IMR-90 (cell line): ENCODE data around the gene APOC1. TPM values are rescaled to one million over a fixed set of nuclear protein-coding genes. Genes with fewer than 3 reads are reported as not detected.

Source experiments
- ATAC-seq: fragments of 200-7000 bp; cut with Tn5 transposase; 2 replicates; pipeline ENCODE4 v1.9.1; 2020; ENCODE audit warnings: low read depth, mild to moderate bottlenecking, moderate library complexity
- BruUV-seq: library from RNA; stranded (reverse); fragments of 400-500 nt; replicated peaks from 2 replicates; lab custom pipeline; 2021; lab: Mats Ljungman, UMichigan
- CTCF ChIA-PET: fragments of 300-600 bp; formaldehyde crosslinking; extraction: SDS; loops from one replicate; lab custom pipeline; 2021; ENCODE audit warnings: antibody characterized with exemption; lab: Yijun Ruan, JAX
- POLR2A ChIA-PET: fragments of 300-600 bp; sonication (Branson Sonifier 250); formaldehyde crosslinking; loops from one replicate; lab custom pipeline; 2022; ENCODE audit warnings: antibody characterized with exemption; ENCODE audit not compliant: unreplicated experiment; lab: Charles Lee
- DNase-seq: peaks from one replicate; pipeline ENCODE4 v3.0.0; 2013
- H2AFZ ChIP-seq: replicated peaks from 2 replicates; pipeline ENCODE3; 2013; ENCODE audit warnings: low read length, mild to moderate bottlenecking; ENCODE audit not compliant: poor library complexity
- H2AK5ac ChIP-seq: 2 replicates; pipeline ENCODE4 v1.6.1; 2013; ENCODE audit warnings: low read depth, low read length, inconsistent platforms
- H2AK9ac ChIP-seq: replicated peaks from 2 replicates; pipeline ENCODE3; 2013; ENCODE audit warnings: mild to moderate bottlenecking, low read depth, low read length, moderate library complexity; ENCODE audit not compliant: poor library complexity
- H2BK120ac ChIP-seq: 2 replicates; pipeline ENCODE4 v1.6.1; 2013; ENCODE audit warnings: low read depth, low read length, inconsistent platforms
- H2BK15ac ChIP-seq: 3 replicates; pipeline ENCODE4 v1.6.1; 2013; ENCODE audit warnings: low read depth, low read length, inconsistent platforms
- H2BK20ac ChIP-seq: 2 replicates; pipeline ENCODE4 v1.6.1; 2013; ENCODE audit warnings: low read depth, mild to moderate bottlenecking, inconsistent platforms, low read length, moderate library complexity
- H2BK5ac ChIP-seq: 2 replicates; pipeline ENCODE4 v1.6.1; 2013; ENCODE audit warnings: mild to moderate bottlenecking, low read depth, low read length, inconsistent platforms; ENCODE audit not compliant: poor library complexity, severe bottlenecking
- H3K14ac ChIP-seq: replicated peaks from 2 replicates; pipeline ENCODE4 v1.6.1; 2013; ENCODE audit warnings: low read depth, low read length, inconsistent platforms
- H3K18ac ChIP-seq: 2 replicates; pipeline ENCODE4 v1.6.1; 2013; ENCODE audit warnings: low read depth, low read length, control low read depth
- H3K23ac ChIP-seq: 2 replicates; pipeline ENCODE4 v1.6.1; 2013; ENCODE audit warnings: low read depth, low read length, inconsistent platforms
- H3K27ac ChIP-seq: 2 replicates; pipeline ENCODE4 v1.5.1; 2013; ENCODE audit warnings: mild to moderate bottlenecking, control low read depth, low read length; ENCODE audit not compliant: insufficient read depth
- H3K27me3 ChIP-seq: 2 replicates; pipeline ENCODE4 v1.6.1; 2013; ENCODE audit warnings: low read length; ENCODE audit not compliant: control insufficient read depth, insufficient read depth
- H3K36me3 ChIP-seq: 2 replicates; pipeline ENCODE4 v1.6.1; 2013; ENCODE audit warnings: low read length, mixed read lengths; ENCODE audit not compliant: control insufficient read depth, insufficient read depth
- H3K4ac ChIP-seq: 2 replicates; pipeline ENCODE4 v1.6.1; 2013; ENCODE audit warnings: low read depth, low read length, inconsistent platforms
- H3K4me1 ChIP-seq: 2 replicates; pipeline ENCODE4 v1.6.1; 2013; ENCODE audit warnings: low read length, mixed read lengths; ENCODE audit not compliant: control insufficient read depth, insufficient read depth
- H3K4me2 ChIP-seq: 2 replicates; pipeline ENCODE4 v1.6.1; 2013; ENCODE audit warnings: low read depth, mild to moderate bottlenecking, control low read depth, low read length, moderate library complexity
- H3K4me3 ChIP-seq: 2 replicates; pipeline ENCODE4 v1.5.1; 2013; ENCODE audit warnings: low read depth, mild to moderate bottlenecking, control low read depth, low read length, moderate library complexity; ENCODE audit not compliant: insufficient read depth
- H3K56ac ChIP-seq: 2 replicates; pipeline ENCODE4 v1.6.1; 2013; ENCODE audit warnings: low read length, inconsistent platforms; ENCODE audit not compliant: insufficient read depth; ENCODE audit errors: extremely low read depth
- H3K79me1 ChIP-seq, 2 experiments: 2 replicates each; pipeline ENCODE4 v1.6.1; 2013; ENCODE audit warnings: low read length in 2 of 2, inconsistent platforms in 1 of 2, low read depth in 1 of 2
- H3K9ac ChIP-seq: 2 replicates; pipeline ENCODE4 v1.6.1; 2013; ENCODE audit warnings: low read depth, low read length, control low read depth
- H3K9me1 ChIP-seq: 2 replicates; pipeline ENCODE4 v1.6.1; 2013; ENCODE audit warnings: low read length, inconsistent platforms; ENCODE audit not compliant: insufficient read depth
- H3K9me3 ChIP-seq: 2 replicates; pipeline ENCODE4 v1.6.1; 2013; ENCODE audit warnings: low read length; ENCODE audit not compliant: control insufficient read depth, insufficient read depth
- H4K20me1 ChIP-seq: 2 replicates; pipeline ENCODE4 v1.6.1; 2013; ENCODE audit warnings: low read length, inconsistent platforms; ENCODE audit not compliant: insufficient read depth
- H4K5ac ChIP-seq: 2 replicates; pipeline ENCODE4 v1.6.1; 2013; ENCODE audit warnings: mild to moderate bottlenecking, low read depth, low read length, control low read depth
- H4K8ac ChIP-seq, 2 experiments: 2 replicates each; pipeline ENCODE4 v1.6.1; 2013; ENCODE audit warnings: low read depth in 2 of 2, low read length in 2 of 2, control low read depth in 1 of 2, inconsistent platforms in 1 of 2
- H4K91ac ChIP-seq: 2 replicates; pipeline ENCODE4 v1.6.1; 2013; ENCODE audit warnings: low read depth, low read length, inconsistent platforms; ENCODE audit not compliant: insufficient read depth
- BHLHE40 ChIP-seq: fragments of 150-350 bp; IDR thresholded peaks from 2 replicates; pipeline ENCODE4 v1.6.1; 2016; ENCODE audit warnings: mild to moderate bottlenecking, low read depth, low read length
- CEBPB ChIP-seq: IDR thresholded peaks from 2 replicates; pipeline ENCODE4 v1.6.1; 2012; ENCODE audit warnings: low read depth, low read length, improper control_type of control experiment
- CHD1 ChIP-seq: IDR thresholded peaks from 2 replicates; pipeline ENCODE4 v1.6.1; 2012; ENCODE audit warnings: low read depth, low read length, improper control_type of control experiment
- CTCF ChIP-seq: conservative IDR thresholded peaks from 2 replicates; pipeline ENCODE4 v1.5.1; 2012; ENCODE audit warnings: mild to moderate bottlenecking, low read depth, low read length, improper control_type of control experiment
- ELK1 ChIP-seq: fragments of 150-350 bp; IDR thresholded peaks from 2 replicates; pipeline ENCODE4 v1.6.1; 2016; ENCODE audit warnings: low read depth, mild to moderate bottlenecking, low read length, moderate library complexity, borderline replicate concordance
- FOS ChIP-seq: fragments of 150-350 bp; IDR thresholded peaks from 2 replicates; pipeline ENCODE4 v1.6.1; 2016; ENCODE audit warnings: low read depth, low read length
- MAFK ChIP-seq: IDR thresholded peaks from 2 replicates; pipeline ENCODE4 v1.6.1; 2012; ENCODE audit warnings: low read depth, low read length, improper control_type of control experiment
- MAZ ChIP-seq: IDR thresholded peaks from 2 replicates; pipeline ENCODE4 v1.6.1; 2012; ENCODE audit warnings: low read depth, mild to moderate bottlenecking, low read length, improper control_type of control experiment, moderate library complexity, borderline replicate concordance
- MXI1 ChIP-seq: IDR thresholded peaks from 2 replicates; pipeline ENCODE4 v1.6.1; 2012; ENCODE audit warnings: low read depth, mild to moderate bottlenecking, low read length, moderate library complexity, borderline replicate concordance
- NFE2L2 ChIP-seq: fragments of 150-350 bp; IDR thresholded peaks from 2 replicates; pipeline ENCODE4 v1.6.1; 2016; ENCODE audit warnings: low read depth, mild to moderate bottlenecking, low read length
- POLR2A ChIP-seq: IDR thresholded peaks from 2 replicates; pipeline ENCODE4 v1.6.1; 2012; ENCODE audit warnings: mild to moderate bottlenecking, low read depth, low read length
- RAD21 ChIP-seq: IDR thresholded peaks from 2 replicates; pipeline ENCODE4 v1.6.1; 2012; ENCODE audit warnings: low read length, improper control_type of control experiment
- RCOR1 ChIP-seq: IDR thresholded peaks from 2 replicates; pipeline ENCODE4 v1.6.1; 2012; ENCODE audit warnings: mild to moderate bottlenecking, low read length, improper control_type of control experiment; ENCODE audit not compliant: insufficient replicate concordance
- RFX5 ChIP-seq: IDR thresholded peaks from 2 replicates; pipeline ENCODE4 v1.8.0; 2012; ENCODE audit warnings: low read depth, mild to moderate bottlenecking, low read length, moderate library complexity
- SMC3 ChIP-seq: fragments of 150-350 bp; IDR thresholded peaks from 2 replicates; pipeline ENCODE4 v1.6.1; 2016; ENCODE audit warnings: low read depth, mild to moderate bottlenecking, antibody characterized with exemption, low read length, moderate library complexity
- USF2 ChIP-seq: fragments of 150-350 bp; IDR thresholded peaks from 2 replicates; pipeline ENCODE4 v1.6.1; 2017; ENCODE audit warnings: mild to moderate bottlenecking, antibody characterized with exemption, low read length, low read depth
- WGBS, 2 experiments: methylation state at CpG; one replicate each; pipeline versions ENCODE4 v1.1.5 to v1.1.7; 2013; ENCODE audit warnings: missing lambda C conversion rate in 2 of 2; ENCODE audit not compliant: insufficient read length in 1 of 2; ENCODE audit errors: extremely low coverage in 2 of 2; 5-methylcytosine and 5-hydroxymethylcytosine counted together
- dilution Hi-C: fragments of 300-500 bp; cut with HindIII; formaldehyde crosslinking; loops from one replicate; pipeline ENCODE4 v1.14.3; 2018; ENCODE audit warnings: low sequenced_read_pairs; ENCODE audit not compliant: unreplicated experiment
- in situ Hi-C: fragments of 300-500 bp; cut with MboI; formaldehyde crosslinking; loops from 3 replicates; pipeline ENCODE4 v1.14.3; 2019; ENCODE audit warnings: low sequenced_read_pairs, inconsistent platforms, mixed read lengths
- intact Hi-C: fragments of 100-400 bp; cut with micrococcal nuclease; formaldehyde crosslinking; loops from 2 replicates; pipeline ENCODE4 v1.10.0; 2022
- polyA plus RNA-seq, 3 experiments: library from polyadenylated mRNA; depleted of rRNA; stranded (reverse); fragments of >200 nt; gene quantifications; 2 replicates each; pipeline ENCODE4 v1.2.3, GENCODE V29; 2012; ENCODE audit warnings: low replicate concordance in 1 of 3
- total RNA-seq: library from RNA; depleted of rRNA; stranded (reverse); fragments of >200 nt; gene quantifications from 2 replicates; pipeline ENCODE4 v1.2.3, GENCODE V29; 2012

Gene APOC1
- total and polyA plus RNA-seq, 2 of the 4 experiments (the other 2 are of a cell fraction), result 1.1 TPM; not detected in 1

- Histone ChIP-seq H4K91ac (no peak overlapping the region), H3K14ac (no peak overlapping the region), H3K4me3 (no peak overlapping the region), H3K18ac (no peak overlapping the region), H3K9me3 (no peaks in the 10 kb centered on the region), H3K79me1 (peaks cover 20 to 43% of the 10 kb centered on the region in 2 experiments), H2AFZ (no peak overlapping the region), H4K5ac (no peak overlapping the region), H3K27me3 (no peaks in the 10 kb centered on the region), H4K20me1 (peaks cover 10% of the 10 kb centered on the region), H3K23ac (no peak overlapping the region), H3K9me1 (peaks cover 7% of the 10 kb centered on the region), H4K8ac (no peak overlapping the region), H2BK20ac (no peak overlapping the region), H3K4ac (no peak overlapping the region), H3K56ac (no peak overlapping the region), H3K9ac (no peak overlapping the region), H2BK120ac (no peak overlapping the region), H2AK5ac (no peak overlapping the region), H2AK9ac (no peak overlapping the region), H2BK5ac (no peak overlapping the region), H3K4me2 (no peak overlapping the region), H2BK15ac (no peak overlapping the region), H3K4me1 (peaks cover 4% of the 10 kb centered on the region), H3K36me3 (peaks cover 41% of the 10 kb centered on the region), H3K27ac (no peak overlapping the region)
- TF ChIP-seq MAFK, result no peak
- no peak for TF ChIP-seq POLR2A
- TF ChIP-seq CEBPB, result no peak
- no peak for TF ChIP-seq NFE2L2
- TF ChIP-seq RCOR1, result no peak
- TF ChIP-seq ELK1, result no peak
- no peak for TF ChIP-seq MXI1
- no peak for TF ChIP-seq BHLHE40
- TF ChIP-seq MAZ, result no peak
- TF ChIP-seq RAD21, result no peak
- no peak for TF ChIP-seq CHD1
- no peak for TF ChIP-seq FOS
- TF ChIP-seq SMC3, result no peak
- TF ChIP-seq RFX5, result no peak
- no peak for TF ChIP-seq CTCF
- no peak for TF ChIP-seq USF2
- no TSS peak for BruUV-seq
- in situ Hi-C loops (no loop called here), intact Hi-C loops (no loop called here), dilution Hi-C loops (no loop called here)
- ATAC-seq (no peak), DNase-seq (no peak)
- ChIA-PET POLR2A (no interaction called here), CTCF (no interaction called here)
- WGBS, 2 experiments, result no CpG with 5 or more reads among the region's 6 CpGs
Measured at GRCh38 chr19:44894052-44894400, 20.4 kb upstream of the APOC1 start.
